ENCODE results near the gene BTBD6. TPM values are rescaled to one million over a fixed set of nuclear protein-coding genes. Genes with fewer than 3 reads are reported as not detected.

BTBD6 gene
- total and polyA plus RNA-seq, 2 donors (not counting 1 experiment from before 2014, with no cell fraction given), result 31.9 to 49.9 TPM

- Histone ChIP-seq H3K79me2 (ENCODE audit: control insufficient read depth, insufficient read depth, low read length) (peaks cover 24% of the 10 kb centered on the region), H3K27ac (ENCODE audit: insufficient read depth, low read length) (no peak overlapping the region), H3K36me3 (ENCODE audit: control insufficient read depth, insufficient read depth, low read length) (no peaks in the 10 kb centered on the region), H3K9ac (ENCODE audit: insufficient read depth, low read length) (no peak overlapping the region), H3K27me3 (ENCODE audit: control insufficient read depth, insufficient read depth, low read length) (no peaks in the 10 kb centered on the region), H2AFZ (ENCODE audit: low read length) (no peak overlapping the region), H3K4me3 (replicated peaks in 1 of 4; ENCODE audit: control extremely low read depth in 1 of 4, insufficient read depth in 1 of 4, low read depth in 3 of 4, low read length in 4 of 4) (no peak overlapping the region), H3K9me3 (ENCODE audit: control insufficient read depth, insufficient read depth, low read depth, low read length) (no peaks in the 10 kb centered on the region), H4K20me1 (ENCODE audit: control insufficient read depth, extremely low read depth, insufficient read depth, low read length) (no peaks in the 10 kb centered on the region), H3K4me1 (ENCODE audit: control insufficient read depth, extremely low read depth, insufficient read depth, low read length) (no peaks in the 10 kb centered on the region), H3K4me2 (ENCODE audit: extremely low read depth, insufficient read depth, low read length) (no peak overlapping the region)
- TF ChIP-seq, protein P1, sequence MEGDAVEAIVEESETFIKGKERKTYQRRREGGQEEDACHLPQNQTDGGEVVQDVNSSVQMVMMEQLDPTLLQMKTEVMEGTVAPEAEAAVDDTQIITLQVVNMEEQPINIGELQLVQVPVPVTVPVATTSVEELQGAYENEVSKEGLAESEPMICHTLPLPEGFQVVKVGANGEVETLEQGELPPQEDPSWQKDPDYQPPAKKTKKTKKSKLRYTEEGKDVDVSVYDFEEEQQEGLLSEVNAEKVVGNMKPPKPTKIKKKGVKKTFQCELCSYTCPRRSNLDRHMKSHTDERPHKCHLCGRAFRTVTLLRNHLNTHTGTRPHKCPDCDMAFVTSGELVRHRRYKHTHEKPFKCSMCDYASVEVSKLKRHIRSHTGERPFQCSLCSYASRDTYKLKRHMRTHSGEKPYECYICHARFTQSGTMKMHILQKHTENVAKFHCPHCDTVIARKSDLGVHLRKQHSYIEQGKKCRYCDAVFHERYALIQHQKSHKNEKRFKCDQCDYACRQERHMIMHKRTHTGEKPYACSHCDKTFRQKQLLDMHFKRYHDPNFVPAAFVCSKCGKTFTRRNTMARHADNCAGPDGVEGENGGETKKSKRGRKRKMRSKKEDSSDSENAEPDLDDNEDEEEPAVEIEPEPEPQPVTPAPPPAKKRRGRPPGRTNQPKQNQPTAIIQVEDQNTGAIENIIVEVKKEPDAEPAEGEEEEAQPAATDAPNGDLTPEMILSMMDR (conservative IDR thresholded peaks at IDR 0.05 in 1 of 2, IDR thresholded peaks at IDR 0.05 in 1 of 2; ENCODE audit: low read depth in 1 of 2, low read length in 2 of 2), result no peak
- no peak for TF ChIP-seq EZH2 (IDR thresholded peaks at IDR 0.05; ENCODE audit: low read length, missing control alignments)
- DNase-seq (ENCODE audit: low read depth in 2 of 2), result no peak
These were observed 42.5 kb downstream of the BTBD6 start for GRCh38 chr14:105290621-105291346.

- no peak overlapping the region for H3K27ac ChIP-seq (ENCODE audit: insufficient read depth, low read length)
- H3K79me2 ChIP-seq (ENCODE audit: control insufficient read depth, insufficient read depth, low read length), result peaks cover 25% of the 10 kb centered on the region
These were observed 44.7 kb downstream of the BTBD6 start for GRCh38 chr14:105292826-105293711.

More at GRCh38 chr14:105292826-105293711, 44.7 kb downstream of the BTBD6 start:
- Histone ChIP-seq H2AFZ (ENCODE audit: low read length) (no peak overlapping the region), H3K4me3 (replicated peaks in 1 of 4; ENCODE audit: control extremely low read depth in 1 of 4, insufficient read depth in 1 of 4, low read depth in 3 of 4, low read length in 4 of 4) (no peak overlapping the region), H3K4me2 (ENCODE audit: extremely low read depth, insufficient read depth, low read length) (no peak overlapping the region), H3K27me3 (ENCODE audit: control insufficient read depth, insufficient read depth, low read length) (no peaks in the 10 kb centered on the region), H4K20me1 (ENCODE audit: control insufficient read depth, extremely low read depth, insufficient read depth, low read length) (no peaks in the 10 kb centered on the region), H3K9ac (ENCODE audit: insufficient read depth, low read length) (no peak overlapping the region), H3K4me1 (ENCODE audit: control insufficient read depth, extremely low read depth, insufficient read depth, low read length) (no peaks in the 10 kb centered on the region), H3K9me3 (ENCODE audit: control insufficient read depth, insufficient read depth, low read depth, low read length) (no peaks in the 10 kb centered on the region), H3K36me3 (ENCODE audit: control insufficient read depth, insufficient read depth, low read length) (no peaks in the 10 kb centered on the region)
- TF ChIP-seq, protein P1 (conservative IDR thresholded peaks at IDR 0.05 in 1 of 2, IDR thresholded peaks at IDR 0.05 in 1 of 2; ENCODE audit: low read depth in 1 of 2, low read length in 2 of 2), result no peak
- no peak for TF ChIP-seq EZH2 (IDR thresholded peaks at IDR 0.05; ENCODE audit: low read length, missing control alignments)
- no peak for DNase-seq (ENCODE audit: low read depth in 2 of 2)
